Activated T-helper 17 cell treated with anti-CD3 and anti-CD28 coated beads, Interleukin-2, amount 50 U/mL, for 72 hours (primary cell): ENCODE measurements around the gene PDE11A. TPM values are rescaled to one million over a fixed set of nuclear protein-coding genes. Genes with fewer than 3 reads are reported as not detected.
A peak's percentile ranks its signal among the peaks of the same experiment; 100 is the strongest.

Experiments used
- ATAC-seq: fragments of 150-1000 bp; cut with Tn5 transposase; replicated peaks from 2 replicates; pipeline ENCODE4 v1.10.0; 2021; ENCODE audit warnings: mild to moderate bottlenecking, moderate library complexity
- H3K27ac Mint-ChIP-seq: one replicate; pipeline ENCODE4 v1.8.0; 2022; ENCODE audit warnings: mixed read lengths
- H3K27me3 Mint-ChIP-seq: one replicate; pipeline ENCODE4 v1.8.0; 2022; ENCODE audit warnings: mixed read lengths
- H3K36me3 Mint-ChIP-seq: one replicate; pipeline ENCODE4 v1.8.0; 2022; ENCODE audit warnings: low read depth, mild to moderate bottlenecking, mixed read lengths
- H3K4me1 Mint-ChIP-seq: one replicate; pipeline ENCODE4 v1.8.0; 2022; ENCODE audit warnings: mixed read lengths
- H3K4me3 Mint-ChIP-seq: one replicate; pipeline ENCODE4 v1.8.0; 2022; ENCODE audit warnings: mild to moderate bottlenecking, mixed read lengths
- H3K9me3 Mint-ChIP-seq: one replicate; pipeline ENCODE4 v1.8.0; 2022; ENCODE audit warnings: mixed read lengths
- total RNA-seq, 2 donors: library from RNA; stranded (reverse); gene quantifications; one replicate each; pipeline ENCODE4 v1.2.3, GENCODE V29; 2022

The PDE11A gene
- total RNA-seq, 2 donors from 2014 or later: 0.08 TPM; not detected in 1

DNA sequence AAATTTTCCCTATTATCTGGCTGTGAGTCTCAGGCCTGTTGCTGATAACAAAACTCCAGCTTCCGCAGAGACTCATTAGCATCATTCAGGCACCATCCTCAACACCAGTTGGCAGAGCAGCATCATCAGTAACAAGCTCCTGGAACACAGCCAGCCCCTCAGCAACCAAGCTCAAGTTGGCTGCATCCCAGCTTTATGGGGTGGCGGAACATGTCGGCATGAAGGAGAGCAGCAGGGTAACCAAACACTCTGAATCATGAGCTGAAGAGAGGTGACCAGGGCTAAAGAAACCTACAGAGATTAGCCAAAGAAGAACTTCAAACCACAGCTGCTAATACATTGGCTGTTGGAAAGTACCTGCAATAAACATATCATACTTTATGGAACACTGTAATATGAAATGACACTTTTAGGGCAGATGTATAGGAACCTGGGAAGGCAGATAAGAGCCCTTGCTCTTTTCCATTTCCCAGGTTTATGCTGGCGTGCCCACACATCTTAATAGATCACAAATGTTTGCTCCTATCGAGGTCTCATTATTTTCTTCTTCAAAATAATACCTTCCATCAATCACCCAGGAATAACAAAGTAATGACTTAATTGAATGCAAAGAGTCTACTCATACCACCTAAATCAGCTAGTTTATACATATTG lies 63.8 kb downstream of the PDE11A start:
- Mint-ChIP-seq H3K4me3 (no peak overlapping the region), H3K27ac (no peak overlapping the region), H3K4me1 (no peaks in the 10 kb centered on the region), H3K9me3 (no peaks in the 10 kb centered on the region), H3K27me3 (no peaks in the 10 kb centered on the region), H3K36me3 (no peaks in the 10 kb centered on the region)
- no peak for ATAC-seq

DNA sequence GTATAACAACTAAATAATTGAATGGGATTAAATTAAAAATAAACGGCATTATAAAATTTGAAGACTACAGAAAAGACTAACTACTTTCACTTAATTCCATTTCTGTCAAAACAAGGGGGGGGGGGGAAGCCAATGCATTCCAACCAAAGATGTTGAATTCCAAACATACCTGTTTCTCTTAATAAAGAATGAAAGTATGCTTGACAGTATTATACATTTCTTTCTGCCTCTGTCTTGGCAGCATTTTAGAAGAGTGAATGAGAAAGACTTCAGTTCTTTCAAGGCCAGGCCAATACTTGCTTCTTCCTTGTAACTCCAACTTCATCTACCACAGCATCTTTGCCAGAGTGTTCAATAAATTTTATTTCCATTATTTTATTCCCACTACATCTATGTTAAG lies 65.9 kb downstream of the PDE11A start:
- Mint-ChIP-seq H3K4me1 (no peaks in the 10 kb centered on the region), H3K9me3 (no peaks in the 10 kb centered on the region), H3K27me3 (peaks cover 5% of the 10 kb centered on the region), H3K4me3 (no peak overlapping the region), H3K36me3 (no peaks in the 10 kb centered on the region), H3K27ac (no peak overlapping the region)
- ATAC-seq: no peak

DNA sequence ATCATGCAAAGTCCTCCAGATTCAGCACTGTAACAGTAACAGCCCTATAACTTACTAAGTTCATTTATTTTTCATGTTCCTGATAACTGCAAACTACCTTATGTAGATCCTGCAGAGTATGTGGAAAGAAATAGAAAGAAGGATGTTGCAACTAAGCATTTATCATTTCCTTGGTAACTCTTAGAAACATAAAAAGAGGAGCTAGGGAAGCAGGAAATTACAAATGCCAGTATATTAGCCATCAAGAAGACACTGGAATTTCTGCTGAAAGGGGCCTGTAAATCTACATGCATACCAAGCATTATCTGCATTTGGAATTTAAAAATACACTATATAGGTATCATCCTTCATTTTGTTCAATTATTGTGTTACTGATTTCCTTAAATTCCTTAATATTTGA lies 66.8 kb downstream of the PDE11A start:
- ATAC-seq: no peak
- Mint-ChIP-seq H3K9me3 (no peaks in the 10 kb centered on the region), H3K27ac (no peak overlapping the region)

DNA sequence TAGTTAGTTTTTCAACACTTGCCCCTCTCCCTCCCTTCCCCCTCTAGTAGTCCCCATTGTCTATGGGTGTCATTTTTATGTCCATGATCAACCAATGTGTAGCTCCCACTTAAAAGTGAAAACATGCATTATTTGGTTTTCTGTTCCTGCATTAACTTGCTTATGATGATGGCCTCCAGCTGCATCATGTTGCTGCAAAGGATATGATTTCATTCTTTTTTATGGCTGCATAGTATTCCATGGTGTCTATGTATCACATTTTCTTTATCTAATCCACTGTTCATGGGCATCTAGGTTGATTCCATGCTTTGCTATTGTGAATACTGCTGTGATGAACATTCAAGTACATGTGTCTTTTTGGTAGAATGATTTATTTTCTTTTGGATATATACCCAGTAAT lies 70.5 kb downstream of the PDE11A start:
- no peaks in the 10 kb centered on the region for H3K4me1 Mint-ChIP-seq
- H3K27me3 Mint-ChIP-seq: peaks cover 10% of the 10 kb centered on the region
- no peaks in the 10 kb centered on the region for H3K9me3 Mint-ChIP-seq
- no peak overlapping the region for H3K4me3 Mint-ChIP-seq
- no peaks in the 10 kb centered on the region for H3K36me3 Mint-ChIP-seq
- H3K27ac Mint-ChIP-seq: no peak overlapping the region
- ATAC-seq: no peak

More for the DNA sequence above, 66.8 kb downstream of the PDE11A start:
- Mint-ChIP-seq H3K4me3 (no peak overlapping the region), H3K27me3 (peaks cover 5% of the 10 kb centered on the region), H3K4me1 (no peaks in the 10 kb centered on the region), H3K36me3 (no peaks in the 10 kb centered on the region)

DNA sequence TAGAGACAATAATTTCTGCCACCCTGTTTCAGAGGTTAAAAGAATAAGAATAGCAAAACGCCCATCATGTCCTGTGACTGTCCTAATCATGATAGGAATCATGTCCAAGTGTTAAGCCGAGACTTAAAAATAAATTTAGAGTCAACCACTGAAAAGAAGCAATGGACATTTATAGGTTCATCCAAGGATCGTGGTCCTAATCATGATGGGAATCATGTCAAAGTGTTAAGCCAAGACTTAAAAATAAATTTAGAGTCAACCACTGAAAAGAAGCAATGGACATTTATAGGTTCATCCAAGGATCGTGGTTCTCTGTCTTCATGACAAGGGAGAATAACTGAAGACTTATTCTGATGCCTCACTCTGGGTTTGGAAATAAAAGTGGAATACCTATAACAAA lies 73.6 kb downstream of the PDE11A start:
- H3K4me3 Mint-ChIP-seq: no peak overlapping the region
- no peaks in the 10 kb centered on the region for H3K9me3 Mint-ChIP-seq
- peaks cover 14% of the 10 kb centered on the region for H3K27me3 Mint-ChIP-seq
- H3K4me1 Mint-ChIP-seq: no peaks in the 10 kb centered on the region
- no peaks in the 10 kb centered on the region for H3K36me3 Mint-ChIP-seq
- ATAC-seq: no peak
- no peak overlapping the region for H3K27ac Mint-ChIP-seq

DNA sequence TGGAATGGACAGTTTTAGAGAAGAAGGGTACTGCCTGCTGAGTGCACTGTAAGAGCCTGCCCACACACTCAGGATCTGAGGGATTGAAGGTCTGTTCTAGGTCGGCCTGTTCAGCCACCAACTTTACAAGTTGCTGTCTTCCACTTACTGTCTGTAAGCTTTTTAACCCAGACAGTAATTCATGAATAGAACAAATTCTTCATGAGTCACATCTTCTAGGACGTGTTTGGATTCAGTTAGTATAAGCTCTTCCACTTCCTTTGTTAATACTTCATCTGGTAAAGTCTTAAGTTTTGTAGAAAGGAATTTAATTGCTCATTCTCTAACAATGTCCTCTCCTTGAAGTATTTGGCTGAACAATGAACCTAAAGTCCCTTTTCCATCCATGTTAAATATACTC lies 74.6 kb downstream of the PDE11A start:
- Mint-ChIP-seq H3K4me1 (no peaks in the 10 kb centered on the region), H3K36me3 (no peaks in the 10 kb centered on the region), H3K27me3 (peaks cover 9% of the 10 kb centered on the region), H3K9me3 (no peaks in the 10 kb centered on the region), H3K27ac (no peak overlapping the region), H3K4me3 (no peak overlapping the region)
- ATAC-seq: no peak

DNA sequence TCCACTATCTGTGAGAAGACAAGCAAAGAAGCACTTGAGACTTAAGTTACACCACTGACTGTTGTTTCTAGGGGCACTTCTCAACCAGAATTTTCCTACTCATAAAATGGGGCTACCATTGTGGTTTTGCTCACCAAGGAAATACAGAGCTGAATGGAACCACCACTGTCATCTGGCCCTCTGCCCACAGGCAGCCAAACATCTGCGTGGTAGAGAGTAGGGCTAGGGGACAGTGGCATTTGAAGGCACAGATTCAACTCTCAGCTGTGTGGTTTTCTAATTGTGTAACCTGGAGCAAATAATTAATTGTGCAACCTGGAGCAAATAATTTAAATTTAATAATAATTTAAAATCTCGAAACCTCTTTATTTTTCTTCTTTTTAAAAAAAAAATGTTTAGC lies 79.6 kb downstream of the PDE11A start:
- Mint-ChIP-seq H3K9me3 (no peaks in the 10 kb centered on the region), H3K36me3 (no peaks in the 10 kb centered on the region), H3K27me3 (peaks cover 12% of the 10 kb centered on the region), H3K27ac (no peak overlapping the region), H3K4me1 (no peaks in the 10 kb centered on the region), H3K4me3 (no peak overlapping the region)
- ATAC-seq: no peak

DNA sequence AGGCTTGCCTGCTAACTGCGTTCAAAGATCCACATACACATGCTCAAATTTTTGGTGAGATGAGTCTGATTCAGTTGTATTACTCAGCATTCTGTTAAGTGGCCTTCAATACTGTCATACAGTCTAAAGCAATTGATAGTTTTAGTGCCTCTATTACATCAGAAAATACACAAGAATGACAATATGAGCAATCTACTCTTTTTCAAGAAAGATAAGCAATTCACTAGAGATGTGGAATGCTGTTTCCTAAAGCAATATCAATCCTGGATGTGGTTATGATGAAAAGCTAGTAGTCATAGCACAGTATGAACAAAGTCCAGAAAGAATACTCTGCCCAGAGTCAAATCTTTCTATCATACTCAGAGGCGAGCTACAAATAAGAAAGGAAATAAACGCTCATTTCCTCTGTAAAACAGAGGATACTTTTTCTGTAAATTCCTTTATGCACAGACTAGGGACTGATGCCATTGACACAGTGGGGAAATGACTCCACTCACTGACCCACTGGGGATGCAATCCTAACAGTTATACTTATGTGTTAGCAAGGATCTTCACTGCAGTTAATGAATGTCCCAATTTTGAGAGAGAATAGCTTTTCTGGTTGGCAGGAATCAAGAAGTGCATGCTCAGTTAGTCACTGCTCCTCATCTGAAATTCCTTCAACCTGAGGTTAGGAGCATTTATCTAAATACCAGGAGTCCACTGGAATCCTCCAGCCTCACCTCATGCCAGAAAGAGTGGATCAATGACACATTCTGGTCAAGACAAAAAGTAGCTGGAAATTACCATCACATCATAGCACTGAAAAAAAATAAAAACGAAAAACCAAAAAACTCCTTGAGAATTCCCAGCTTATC lies 83.3 kb downstream of the PDE11A start:
- H3K9me3 Mint-ChIP-seq: no peaks in the 10 kb centered on the region
- H3K4me1 Mint-ChIP-seq: no peaks in the 10 kb centered on the region
- H3K36me3 Mint-ChIP-seq: no peaks in the 10 kb centered on the region
- H3K27ac Mint-ChIP-seq: no peak overlapping the region
- peaks cover 12% of the 10 kb centered on the region for H3K27me3 Mint-ChIP-seq
- no peak for ATAC-seq
- H3K4me3 Mint-ChIP-seq: no peak overlapping the region

DNA sequence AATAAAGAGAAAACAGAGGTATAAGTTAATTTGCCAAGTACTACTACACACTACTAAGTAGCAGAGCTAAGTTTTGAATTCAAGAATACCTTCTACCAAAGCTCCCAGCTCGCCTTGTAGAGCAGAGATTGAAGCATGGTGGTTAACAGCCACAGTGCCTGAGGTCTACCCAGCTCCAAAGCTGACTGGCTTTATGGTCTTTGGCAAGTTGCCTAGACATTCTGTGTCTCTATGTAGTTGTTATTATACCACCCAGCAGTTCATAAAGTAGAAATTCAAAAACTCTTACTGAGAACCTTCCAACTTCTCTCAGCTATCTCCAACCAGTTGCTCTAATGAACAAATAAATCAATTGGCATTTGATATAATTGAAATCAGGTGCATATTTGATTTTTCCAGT lies 87.8 kb downstream of the PDE11A start:
- Mint-ChIP-seq H3K9me3 (no peaks in the 10 kb centered on the region), H3K4me1 (no peaks in the 10 kb centered on the region), H3K36me3 (no peaks in the 10 kb centered on the region), H3K4me3 (no peak overlapping the region), H3K27me3 (peaks cover 16% of the 10 kb centered on the region), H3K27ac (no peak overlapping the region)
- ATAC-seq: no peak

DNA sequence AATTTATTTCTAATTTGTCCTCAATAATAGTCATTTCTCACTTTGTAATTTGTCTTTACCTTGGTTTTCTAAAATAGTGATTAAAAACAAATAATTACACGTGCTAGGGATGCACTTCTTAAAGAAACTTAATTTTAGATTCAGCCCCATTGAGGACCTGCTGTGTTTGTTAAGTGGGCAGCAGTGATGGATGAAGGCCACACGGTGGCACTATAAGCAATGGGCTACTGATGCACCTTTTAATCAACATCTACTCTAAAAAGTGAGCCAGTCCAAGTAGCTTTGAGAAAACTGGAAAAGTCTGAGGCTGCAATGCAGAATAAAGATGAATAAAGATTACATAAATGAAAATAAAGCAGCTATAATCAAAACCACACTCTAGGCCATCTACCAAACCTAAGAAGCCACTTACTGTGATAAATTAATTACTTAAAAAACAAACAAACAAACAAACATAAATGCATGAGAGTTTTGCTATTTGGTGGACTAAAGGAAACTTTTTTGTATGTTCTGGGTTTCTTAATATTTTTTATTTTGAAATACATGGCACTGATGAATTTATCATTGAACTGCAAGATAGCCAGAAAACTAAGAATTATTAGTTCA lies 89.3 kb downstream of the PDE11A start:
- no peaks in the 10 kb centered on the region for H3K36me3 Mint-ChIP-seq
- no peak overlapping the region for H3K4me3 Mint-ChIP-seq
- no peaks in the 10 kb centered on the region for H3K4me1 Mint-ChIP-seq
- ATAC-seq: peak; percentile 52
- H3K9me3 Mint-ChIP-seq: no peaks in the 10 kb centered on the region
- H3K27ac Mint-ChIP-seq: no peak overlapping the region
- peaks cover 11% of the 10 kb centered on the region for H3K27me3 Mint-ChIP-seq

DNA sequence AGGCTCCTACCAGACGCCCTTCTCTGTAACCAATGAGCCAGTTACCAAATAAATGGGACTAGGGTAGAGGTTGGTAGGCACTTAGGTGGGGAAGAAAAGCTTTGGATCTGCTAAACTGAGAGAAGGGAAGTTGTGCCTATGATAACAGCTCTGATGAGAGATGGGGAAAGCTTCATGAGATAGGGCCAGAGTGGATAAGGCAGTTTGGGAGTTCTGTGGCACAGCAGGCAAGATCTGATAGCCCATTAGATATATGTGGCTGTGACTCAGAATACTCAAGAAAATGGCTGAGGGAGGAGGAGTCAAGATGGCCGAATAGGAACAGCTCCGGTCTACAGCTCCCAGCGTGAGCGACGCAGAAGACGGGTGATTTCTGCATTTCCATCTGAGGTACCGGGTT lies 99.8 kb downstream of the PDE11A start:
- no peaks in the 10 kb centered on the region for H3K36me3 Mint-ChIP-seq
- ATAC-seq: no peak
- H3K4me1 Mint-ChIP-seq: no peaks in the 10 kb centered on the region
- no peaks in the 10 kb centered on the region for H3K27me3 Mint-ChIP-seq
- no peak overlapping the region for H3K4me3 Mint-ChIP-seq
- H3K9me3 Mint-ChIP-seq: no peaks in the 10 kb centered on the region
- no peak overlapping the region for H3K27ac Mint-ChIP-seq

DNA sequence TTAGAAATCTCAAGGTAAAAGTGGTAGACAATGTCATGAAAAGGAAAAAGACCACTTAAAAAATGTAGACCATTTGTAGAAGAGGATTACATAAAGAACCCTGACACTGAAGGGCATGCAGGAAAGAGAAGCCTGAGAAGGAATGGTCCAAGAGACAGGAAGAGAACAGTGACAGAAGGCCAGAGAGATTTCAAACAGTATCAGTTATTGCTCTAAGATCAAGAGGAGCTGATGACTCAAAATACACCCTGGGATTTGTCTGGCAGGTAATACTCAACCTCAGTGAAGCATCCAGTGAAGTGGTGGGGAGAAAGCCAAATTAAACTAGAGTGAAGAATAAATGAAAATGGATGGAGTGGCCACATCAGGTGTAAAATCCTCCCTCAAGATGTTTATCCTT lies 100.5 kb downstream of the PDE11A start:
- Mint-ChIP-seq H3K9me3 (no peaks in the 10 kb centered on the region), H3K4me1 (no peaks in the 10 kb centered on the region), H3K4me3 (no peak overlapping the region), H3K27me3 (no peaks in the 10 kb centered on the region), H3K27ac (no peak overlapping the region), H3K36me3 (no peaks in the 10 kb centered on the region)
- ATAC-seq: no peak

DNA sequence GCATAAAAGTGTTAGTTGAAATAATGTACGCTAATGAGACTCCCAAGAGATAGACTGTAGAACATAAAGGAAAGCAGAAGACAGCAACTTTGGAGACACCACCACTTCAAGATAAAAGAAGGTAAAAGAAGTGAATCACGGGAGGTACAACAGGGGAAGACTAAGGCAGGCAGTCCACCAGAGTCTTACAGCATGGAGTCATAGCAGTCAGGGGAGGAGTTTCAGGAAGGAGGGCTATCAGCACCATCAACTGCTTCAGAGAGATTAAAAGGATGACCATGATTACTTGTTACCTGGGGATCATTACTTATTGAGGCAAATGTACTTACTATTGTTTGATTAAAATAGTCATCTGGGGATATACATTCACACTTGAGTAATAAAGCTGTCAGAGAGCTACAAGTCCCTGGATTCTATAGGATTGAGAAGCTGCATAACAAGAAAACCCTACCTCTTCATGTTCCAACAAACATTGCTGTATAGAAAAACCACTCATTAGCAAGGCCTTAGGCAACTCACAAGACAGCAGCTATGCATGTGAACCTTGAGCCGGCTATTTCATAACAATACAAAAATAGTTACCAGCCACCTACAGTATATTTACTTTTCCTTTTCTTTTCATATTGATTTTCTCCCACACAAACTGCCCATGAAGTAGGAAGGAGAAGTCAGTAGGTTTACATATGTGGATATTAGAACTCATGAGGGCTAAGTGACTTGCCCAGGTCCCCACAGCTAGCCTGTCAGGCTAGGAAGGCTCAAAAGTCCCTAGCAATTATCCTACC lies 101.7 kb downstream of the PDE11A start:
- H3K9me3 Mint-ChIP-seq: no peaks in the 10 kb centered on the region
- H3K27ac Mint-ChIP-seq: no peak overlapping the region
- H3K36me3 Mint-ChIP-seq: no peaks in the 10 kb centered on the region

DNA sequence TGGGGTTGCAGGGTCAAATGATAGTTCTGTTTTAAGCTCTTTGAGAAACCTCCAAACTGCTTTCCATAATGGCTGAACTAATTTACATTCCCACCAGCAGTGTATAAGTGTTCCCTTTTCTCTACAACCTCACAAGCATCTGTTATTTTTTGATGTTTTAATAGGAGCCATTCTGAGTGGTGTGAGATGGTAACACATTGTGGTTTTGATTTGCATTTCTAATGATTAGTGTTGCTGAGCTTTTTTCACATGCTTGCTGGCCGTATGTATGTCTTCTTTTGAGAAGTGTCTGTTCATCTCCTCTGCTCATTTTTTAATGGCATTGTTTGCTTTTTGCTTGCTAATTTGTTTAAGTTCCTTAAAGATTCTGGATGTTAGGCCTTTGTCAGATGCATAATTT lies 107.7 kb downstream of the PDE11A start:
- Mint-ChIP-seq H3K27me3 (no peaks in the 10 kb centered on the region), H3K27ac (no peak overlapping the region), H3K9me3 (no peaks in the 10 kb centered on the region), H3K4me1 (no peaks in the 10 kb centered on the region), H3K36me3 (no peaks in the 10 kb centered on the region), H3K4me3 (no peak overlapping the region)
- ATAC-seq: no peak

More for the DNA sequence above, 101.7 kb downstream of the PDE11A start:
- H3K27me3 Mint-ChIP-seq: no peaks in the 10 kb centered on the region
- no peaks in the 10 kb centered on the region for H3K4me1 Mint-ChIP-seq
- no peak for ATAC-seq
- H3K4me3 Mint-ChIP-seq: no peak overlapping the region
